ENCODE measurements around the gene MTCH2. TPM values are rescaled to one million over a fixed set of nuclear protein-coding genes. Genes with fewer than 3 reads are reported as not detected.
A peak's percentile ranks its signal among the peaks of the same experiment; 100 is the strongest.

Gene MTCH2
- total RNA-seq, 2 experiments from 2014 or later = 11.8 to 12.7 TPM

- Mint-ChIP-seq H3K9me3 (no peaks in the 10 kb centered on the region), H3K36me3 (ENCODE audit: low read depth) (peaks cover 83% of the 10 kb centered on the region), H3K27me3 (no peaks in the 10 kb centered on the region), H3K4me1 (ENCODE audit: low read depth) (peaks cover 23% of the 10 kb centered on the region), H3K27ac (peak overlapping the region; percentile 39), H3K4me3 (no peak overlapping the region)
- Histone ChIP-seq H3K4me3 (ENCODE audit: low read length) (no peak overlapping the region), H3K27me3 (ENCODE audit: control insufficient read depth in 1 of 2, insufficient read depth in 2 of 2, low read length in 2 of 2) (no peaks in the 10 kb centered on the region), H3K36me3 (ENCODE audit: insufficient read depth, low read length) (peaks cover 56% of the 10 kb centered on the region), H3K27ac (ENCODE audit: low read depth in 1 of 2, low read length in 2 of 2) (no peak overlapping the region), H3K9me3 (ENCODE audit: control insufficient read depth in 1 of 2, insufficient read depth in 1 of 2, low read length in 2 of 2) (no peaks in the 10 kb centered on the region), H3K4me1 (ENCODE audit: insufficient read depth, low read length) (peaks cover 23% of the 10 kb centered on the region)
- TF ChIP-seq CTCF (IDR thresholded peaks at IDR 0.05) = no peak
- ChIA-PET CTCF (interaction anchor here (0.9 to 1.1 kb wide), 2 partner anchors 10 to 20 kb away, joined by 3 read pairs; no protein-coding TSS in a partner anchor), POLR2A (interaction anchor here (0.7 to 1.3 kb wide), 2 partner anchors 8 to 12 kb away, joined by 3 to 5 read pairs; partner anchors contain the start of gene PTPMT1)
- intact Hi-C loops (cut with DNase I, micrococcal nuclease) = loop anchor here in 1 of 2 experiments (10.0 kb wide), 2 partner anchors 299 to 869 kb away; partner anchors contain the start of genes ARHGAP1, MADD and ZNF408
- DNase-seq = no peak
- ATAC-seq (ENCODE audit: poor library complexity) = no peak
These were observed 69.0 kb downstream of the MTCH2 start for GRCh38 chr11:47573321-47573720.

GRCh38 chr11:47572715-47573255 is 69.6 kb downstream of the MTCH2 start:
- H3K27ac ChIP-seq (ENCODE audit: low read depth in 1 of 2, low read length in 2 of 2) = no peak overlapping the region
- intact Hi-C loops (cut with DNase I, micrococcal nuclease) = loop anchor here in 1 of 2 experiments (10.0 kb wide), 2 partner anchors 298 to 868 kb away; partner anchors contain the start of genes ARHGAP1, MADD and ZNF408
- no peaks in the 10 kb centered on the region for H3K27me3 Mint-ChIP-seq
- no peaks in the 10 kb centered on the region for H3K9me3 ChIP-seq (ENCODE audit: control insufficient read depth in 1 of 2, insufficient read depth in 1 of 2, low read length in 2 of 2)
- ChIA-PET CTCF (interaction anchor here (1.1 kb wide), 1 partner anchor 9 kb away, joined by 3 read pairs; no protein-coding TSS in a partner anchor), POLR2A (no interaction called here)
- no peak overlapping the region for H3K27ac Mint-ChIP-seq
- H3K4me3 Mint-ChIP-seq = peak overlapping the region; percentile 20
- DNase-seq (no peak), ATAC-seq (ENCODE audit: poor library complexity) (no peak)
- H3K27me3 ChIP-seq (ENCODE audit: control insufficient read depth in 1 of 2, insufficient read depth in 2 of 2, low read length in 2 of 2) = no peaks in the 10 kb centered on the region
- no peaks in the 10 kb centered on the region for H3K9me3 Mint-ChIP-seq
- no peak for TF ChIP-seq CTCF (IDR thresholded peaks at IDR 0.05)
- H3K4me3 ChIP-seq (ENCODE audit: low read length) = no peak overlapping the region
- peaks cover 77% of the 10 kb centered on the region for H3K36me3 Mint-ChIP-seq (ENCODE audit: low read depth)
- peaks cover 56% of the 10 kb centered on the region for H3K36me3 ChIP-seq (ENCODE audit: insufficient read depth, low read length)
- peaks cover 18% of the 10 kb centered on the region for H3K4me1 Mint-ChIP-seq (ENCODE audit: low read depth)
- H3K4me1 ChIP-seq (ENCODE audit: insufficient read depth, low read length) = peaks cover 17% of the 10 kb centered on the region

GRCh38 chr11:47571895-47572294 is 70.5 kb downstream of the MTCH2 start:
- H3K36me3 ChIP-seq (ENCODE audit: insufficient read depth, low read length) = peaks cover 48% of the 10 kb centered on the region
- CTCF ChIA-PET = no interaction called here
- H3K36me3 Mint-ChIP-seq (ENCODE audit: low read depth) = peaks cover 72% of the 10 kb centered on the region

More at GRCh38 chr11:47571895-47572294, 70.5 kb downstream of the MTCH2 start:
- peaks cover 11% of the 10 kb centered on the region for H3K4me1 Mint-ChIP-seq (ENCODE audit: low read depth)
- H3K27me3 ChIP-seq (ENCODE audit: control insufficient read depth in 1 of 2, insufficient read depth in 2 of 2, low read length in 2 of 2) = no peaks in the 10 kb centered on the region
- H3K9me3 Mint-ChIP-seq = no peaks in the 10 kb centered on the region
- no peaks in the 10 kb centered on the region for H3K27me3 Mint-ChIP-seq
- H3K4me1 ChIP-seq (ENCODE audit: insufficient read depth, low read length) = peaks cover 10% of the 10 kb centered on the region
- DNase-seq (no peak), ATAC-seq (ENCODE audit: poor library complexity) (no peak)
- H3K4me3 Mint-ChIP-seq = no peak overlapping the region
- intact Hi-C loops (cut with DNase I, micrococcal nuclease) = loop anchor here in 1 of 2 experiments (10.0 kb wide), 2 partner anchors 297 to 867 kb away; partner anchors contain the start of genes ARHGAP1, MADD and ZNF408
- H3K27ac Mint-ChIP-seq = peak overlapping the region; percentile 53
- no peak for TF ChIP-seq CTCF (IDR thresholded peaks at IDR 0.05)
- POLR2A ChIA-PET = no interaction called here
- no peaks in the 10 kb centered on the region for H3K9me3 ChIP-seq (ENCODE audit: control insufficient read depth in 1 of 2, insufficient read depth in 1 of 2, low read length in 2 of 2)
- no peak overlapping the region for H3K4me3 ChIP-seq (ENCODE audit: low read length)
- no peak overlapping the region for H3K27ac ChIP-seq (ENCODE audit: low read depth in 1 of 2, low read length in 2 of 2)

Measured in CD4-positive, alpha-beta T cell (primary cell).